Testis (tissue), 2 donors: ENCODE measurements around the gene GALNT17.

Experiments
- POLR2A ChIP-seq: fragments of 450-650 bp; IDR thresholded peaks from one replicate; pipeline ENCODE4 v1.6.1; 2017; ENCODE audit warnings: antibody characterized with exemption, mild to moderate bottlenecking, moderate library complexity
- TF ChIP-seq, protein P1 (sequence below), 3 experiments: fragments of 450-650 bp in 2 of 3; fragments of 200-600 bp in 1 of 3; sonication (generic) in 1 of 3; IDR thresholded peaks; one replicate each; pipeline ENCODE4 v1.5.1; 2016 to 2019; ENCODE audit warnings: antibody characterized with exemption in 3 of 3, mild to moderate bottlenecking in 2 of 3, moderate library complexity in 1 of 3

DNA sequence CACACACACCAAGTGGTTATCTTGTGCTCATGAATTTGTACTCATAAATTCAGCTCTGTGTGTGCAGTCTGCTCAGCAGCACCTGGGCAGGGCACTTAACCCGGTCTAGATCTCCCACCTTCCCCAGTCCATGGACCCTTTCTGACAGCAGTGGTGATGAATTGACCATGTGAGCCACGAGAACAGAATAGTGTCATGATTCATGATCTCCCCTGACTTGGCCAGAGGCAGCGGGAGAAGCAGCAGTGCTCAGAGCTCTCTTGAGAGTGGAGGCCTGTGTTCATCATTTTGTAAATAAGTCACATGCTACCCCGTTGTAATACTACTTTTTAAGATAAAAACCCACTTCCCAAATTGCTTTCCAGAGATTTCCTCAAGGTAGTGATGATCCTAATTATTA is 74.2 kb downstream of the GALNT17 start:
- no peak for TF ChIP-seq POLR2A
- TF ChIP-seq, protein P1, sequence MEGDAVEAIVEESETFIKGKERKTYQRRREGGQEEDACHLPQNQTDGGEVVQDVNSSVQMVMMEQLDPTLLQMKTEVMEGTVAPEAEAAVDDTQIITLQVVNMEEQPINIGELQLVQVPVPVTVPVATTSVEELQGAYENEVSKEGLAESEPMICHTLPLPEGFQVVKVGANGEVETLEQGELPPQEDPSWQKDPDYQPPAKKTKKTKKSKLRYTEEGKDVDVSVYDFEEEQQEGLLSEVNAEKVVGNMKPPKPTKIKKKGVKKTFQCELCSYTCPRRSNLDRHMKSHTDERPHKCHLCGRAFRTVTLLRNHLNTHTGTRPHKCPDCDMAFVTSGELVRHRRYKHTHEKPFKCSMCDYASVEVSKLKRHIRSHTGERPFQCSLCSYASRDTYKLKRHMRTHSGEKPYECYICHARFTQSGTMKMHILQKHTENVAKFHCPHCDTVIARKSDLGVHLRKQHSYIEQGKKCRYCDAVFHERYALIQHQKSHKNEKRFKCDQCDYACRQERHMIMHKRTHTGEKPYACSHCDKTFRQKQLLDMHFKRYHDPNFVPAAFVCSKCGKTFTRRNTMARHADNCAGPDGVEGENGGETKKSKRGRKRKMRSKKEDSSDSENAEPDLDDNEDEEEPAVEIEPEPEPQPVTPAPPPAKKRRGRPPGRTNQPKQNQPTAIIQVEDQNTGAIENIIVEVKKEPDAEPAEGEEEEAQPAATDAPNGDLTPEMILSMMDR (IDR thresholded peaks at IDR 0.05), result no peak
